ENCODE measurements around the gene OR2T10. TPM values are rescaled to one million over a fixed set of nuclear protein-coding genes. Genes with fewer than 3 reads are reported as not detected.
"Not testable (repeated sequence)": the region's sequence is repeated elsewhere in the genome, so short reads cannot be mapped to it uniquely, and the experiment has no call there.

Gene OR2T10, protein sequence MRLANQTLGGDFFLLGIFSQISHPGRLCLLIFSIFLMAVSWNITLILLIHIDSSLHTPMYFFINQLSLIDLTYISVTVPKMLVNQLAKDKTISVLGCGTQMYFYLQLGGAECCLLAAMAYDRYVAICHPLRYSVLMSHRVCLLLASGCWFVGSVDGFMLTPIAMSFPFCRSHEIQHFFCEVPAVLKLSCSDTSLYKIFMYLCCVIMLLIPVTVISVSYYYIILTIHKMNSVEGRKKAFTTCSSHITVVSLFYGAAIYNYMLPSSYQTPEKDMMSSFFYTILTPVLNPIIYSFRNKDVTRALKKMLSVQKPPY
- not detected in 2 replicates for total RNA-seq (2014; rRNA removed)
- polyA plus RNA-seq (2012) = not detected

- no peak for DNase-seq (ENCODE audit: low read depth)
Observed at GRCh38 chr1:248597589-248597988, at the start of gene OR2T10. Gene OR2T10 (minus strand): TSS chr1:248597700. CDS start chr1:248593768, 3,932 bp downstream.

DNA sequence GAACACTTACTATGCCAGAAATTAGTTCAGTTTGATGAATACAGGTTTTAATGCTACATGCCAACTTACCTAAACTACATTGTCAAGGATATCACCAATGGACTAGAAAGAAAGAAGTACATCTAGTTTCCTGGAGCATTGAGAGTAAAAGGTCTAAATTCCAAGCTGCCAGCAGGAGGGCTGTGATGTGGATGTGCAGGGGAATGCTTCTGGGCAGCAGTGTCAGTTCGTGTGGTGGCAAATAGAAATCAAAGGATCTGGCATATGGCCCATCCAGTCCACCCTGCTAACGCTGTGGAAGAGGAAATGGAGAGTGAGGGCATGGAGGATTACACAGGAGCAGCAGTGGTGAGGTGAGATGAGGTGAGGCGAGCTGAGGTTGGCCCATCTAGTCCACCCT lies 47.7 kb upstream of the OR2T10 start, which contains the start of gene OR2T35:
Gene OR2T35, minus strand, starts transcription at position 101 of the 400 bp plus-strand sequence. CDS start 6,020 bp downstream, outside the sequence.
- not testable (repeated sequence) for DNase-seq (ENCODE audit: low read depth)

GRCh38 chr1:248642971-248643651 lies 45.6 kb upstream of the OR2T10 start:
- not testable (repeated sequence) for DNase-seq (ENCODE audit: low read depth)

DNA sequence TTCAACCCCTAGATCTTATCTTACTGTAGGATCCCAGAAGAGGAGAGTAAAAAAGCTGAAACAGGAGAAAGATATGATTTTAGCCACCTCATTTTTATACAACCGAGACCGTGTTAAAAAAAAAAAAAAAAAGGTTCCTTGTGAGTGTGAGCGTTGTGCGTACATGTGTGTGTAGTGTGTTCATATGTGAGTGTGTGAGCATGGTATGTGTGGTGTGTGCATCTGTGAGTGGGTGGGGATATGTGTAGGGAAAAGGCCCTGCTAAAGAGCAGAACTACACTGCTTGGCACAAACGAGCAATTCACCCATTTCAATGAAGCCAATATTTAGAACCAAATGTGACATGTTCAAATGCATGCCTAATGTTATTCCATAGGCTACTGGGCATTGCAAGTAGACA lies 44.1 kb upstream of the OR2T10 start:
- DNase-seq (ENCODE audit: low read depth) = not testable (repeated sequence)

DNA sequence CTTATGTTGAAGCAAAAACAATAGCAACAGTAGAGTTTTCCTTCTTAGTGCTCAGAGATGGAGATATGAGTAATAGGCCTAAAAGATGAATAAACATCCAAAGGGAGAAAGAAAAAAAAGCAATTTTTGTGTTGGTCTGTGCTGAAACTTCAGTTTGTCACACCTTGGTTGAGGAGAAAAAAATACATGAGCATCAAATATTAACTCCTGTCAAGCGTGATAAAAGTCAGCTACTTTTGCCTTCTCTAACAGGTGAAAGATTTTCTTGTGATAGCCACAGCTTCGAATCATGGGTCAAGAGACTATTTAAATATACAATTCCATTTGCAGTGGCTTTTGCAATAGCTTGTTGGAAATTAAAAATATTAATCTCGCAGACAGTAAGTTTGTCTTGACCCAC lies 43.4 kb upstream of the OR2T10 start:
- not testable (repeated sequence) for DNase-seq (ENCODE audit: low read depth)

DNA sequence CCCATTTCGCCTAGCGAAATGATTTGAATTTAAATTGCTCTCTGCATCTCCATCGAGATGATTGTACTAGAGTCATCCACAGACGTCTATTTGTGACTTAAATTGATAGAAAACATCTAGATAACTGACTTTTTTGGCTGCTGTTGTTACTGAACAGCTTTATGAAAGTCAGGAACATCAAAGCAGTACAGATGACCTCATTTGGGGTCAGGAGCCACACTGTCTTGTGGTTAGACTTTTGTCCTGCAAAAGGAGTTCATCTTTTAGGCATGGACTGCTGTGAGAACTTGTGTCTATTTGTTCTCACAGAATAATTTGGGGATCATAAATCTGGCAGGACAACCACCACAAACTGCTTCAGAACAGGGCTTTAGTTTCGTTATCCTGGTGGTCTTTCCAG lies 42.2 kb upstream of the OR2T10 start:
- not testable (repeated sequence) for DNase-seq (ENCODE audit: low read depth)

- DNase-seq (ENCODE audit: low read depth) = not testable (repeated sequence)
Observed at GRCh38 chr1:248636612-248637011, 39.1 kb upstream of the OR2T10 start.

- not testable (repeated sequence) for DNase-seq (ENCODE audit: low read depth)
Observed at GRCh38 chr1:248634991-248635390, 37.5 kb upstream of the OR2T10 start, which contains the start of gene OR2T11. Gene OR2T11 (minus strand): TSS chr1:248635091. CDS start chr1:248627128, 7,963 bp downstream.

DNA sequence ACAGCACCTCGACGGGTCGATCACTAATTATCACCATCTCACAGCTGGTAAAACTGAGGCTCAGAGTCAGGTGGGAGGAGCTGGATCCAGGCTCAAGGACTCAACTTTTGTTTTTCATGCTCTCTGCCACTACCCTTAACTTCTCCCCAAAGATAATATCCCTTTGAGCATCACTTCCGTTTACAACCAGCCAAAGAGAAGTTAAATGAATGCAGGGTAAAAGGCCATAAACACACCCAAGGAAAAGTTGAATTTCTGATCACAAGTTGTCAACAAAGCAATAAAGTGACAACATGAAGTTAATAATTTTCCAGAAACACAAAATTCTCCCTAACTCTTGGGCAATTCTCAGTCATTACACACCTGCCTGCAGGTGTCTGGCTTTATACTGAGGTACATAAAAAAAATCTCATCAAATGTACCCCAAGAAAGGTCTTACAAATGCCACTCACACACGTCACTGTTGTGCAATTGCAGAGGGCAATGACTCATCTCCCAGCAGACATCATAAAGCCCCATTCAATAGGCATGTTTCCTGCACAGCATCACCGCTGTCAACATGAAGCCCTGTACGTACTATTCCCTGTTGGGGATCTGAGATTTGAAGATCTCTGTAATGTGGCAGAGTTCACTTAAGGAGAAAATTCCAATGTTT lies 34.0 kb upstream of the OR2T10 start:
- no peak for DNase-seq (ENCODE audit: low read depth)

GRCh38 chr1:248630551-248630950 lies 33.1 kb upstream of the OR2T10 start:
- DNase-seq (ENCODE audit: low read depth) = no peak

DNA sequence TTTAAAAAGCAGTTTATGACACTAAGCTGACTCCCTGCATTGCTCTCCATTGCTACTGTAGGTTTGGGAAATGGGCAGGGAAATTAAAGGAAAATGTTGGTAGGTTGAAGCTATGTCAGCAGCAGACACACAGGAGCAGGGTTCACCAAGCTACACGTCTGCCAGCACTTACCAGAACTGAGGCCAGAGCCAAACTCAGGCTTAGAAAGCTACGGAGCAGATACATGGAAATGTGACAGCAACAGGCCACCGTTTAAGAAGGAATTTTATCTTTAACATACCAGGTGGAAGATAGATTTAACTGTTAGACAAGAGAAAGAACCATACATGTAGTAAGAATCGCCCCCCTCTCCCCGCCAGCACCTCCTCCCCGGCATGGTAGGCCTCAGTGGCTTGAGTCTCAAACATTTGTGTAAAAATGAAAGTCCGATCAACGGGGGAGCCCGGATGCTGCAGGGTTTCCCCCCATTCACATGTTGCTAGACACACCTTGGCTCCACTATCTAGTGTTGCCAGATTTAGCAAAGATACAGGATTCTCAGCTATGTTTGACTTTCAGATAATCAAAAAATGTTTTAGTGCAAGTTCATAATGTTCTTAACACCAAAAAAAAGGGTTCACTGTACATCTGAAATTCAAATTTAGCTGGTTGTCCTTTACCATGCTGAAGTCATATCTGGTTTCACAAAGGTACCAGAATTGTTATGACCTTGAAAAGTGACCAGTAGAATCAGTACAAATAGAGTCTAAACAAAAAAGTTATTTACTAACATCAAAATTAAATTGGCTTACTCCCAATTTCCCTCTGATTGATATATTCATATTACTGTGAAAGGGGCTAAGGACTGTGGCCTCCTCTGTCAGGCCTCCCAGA lies 30.7 kb upstream of the OR2T10 start:
- no peak for DNase-seq (ENCODE audit: low read depth)

DNA sequence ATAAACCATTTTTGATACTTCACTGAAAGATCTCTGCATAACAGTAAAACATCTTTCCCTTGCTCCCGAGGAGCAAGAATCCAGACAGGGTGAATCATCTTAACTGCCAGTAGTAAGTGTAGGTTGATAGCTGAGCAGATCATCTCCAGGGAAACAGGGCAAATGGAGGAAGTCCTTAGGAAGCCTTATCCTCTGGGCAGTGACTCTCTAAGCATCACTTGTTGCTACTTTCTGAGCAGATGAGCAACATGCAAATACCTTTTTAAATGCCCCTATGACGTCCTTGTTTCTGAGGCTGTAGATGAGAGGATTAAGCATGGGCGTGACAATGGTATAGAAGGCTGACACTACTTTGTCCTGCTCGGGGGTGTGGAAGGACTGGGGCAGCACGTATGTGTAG lies 28.5 kb upstream of the OR2T10 start:
- DNase-seq (ENCODE audit: low read depth) = no peak

DNA sequence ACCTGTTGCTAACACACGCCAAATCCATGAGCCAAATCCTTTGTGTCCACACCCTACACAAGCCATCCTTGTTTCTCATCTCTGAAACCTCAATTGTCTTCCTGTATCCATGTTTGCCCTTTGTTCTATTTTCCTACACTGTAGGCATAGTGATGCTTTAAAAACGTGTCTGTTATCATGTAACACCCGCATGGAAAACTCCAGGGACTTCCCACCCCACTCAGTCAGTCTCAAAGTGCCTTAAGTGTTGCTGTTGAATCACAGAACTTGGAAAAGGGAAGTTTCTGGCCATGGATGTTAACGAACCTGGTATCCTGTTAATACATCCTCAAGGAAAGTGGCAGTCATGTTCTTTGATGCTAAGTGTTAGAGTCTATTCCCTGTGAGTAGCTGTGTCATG lies 27.7 kb upstream of the OR2T10 start:
- DNase-seq (ENCODE audit: low read depth) = no peak

GRCh38 chr1:248622570-248623001 lies 25.1 kb upstream of the OR2T10 start:
- DNase-seq (ENCODE audit: low read depth) = peak; percentile 23

- DNase-seq (ENCODE audit: low read depth) = no peak
Observed at GRCh38 chr1:248621770-248622169, 24.3 kb upstream of the OR2T10 start.

DNA sequence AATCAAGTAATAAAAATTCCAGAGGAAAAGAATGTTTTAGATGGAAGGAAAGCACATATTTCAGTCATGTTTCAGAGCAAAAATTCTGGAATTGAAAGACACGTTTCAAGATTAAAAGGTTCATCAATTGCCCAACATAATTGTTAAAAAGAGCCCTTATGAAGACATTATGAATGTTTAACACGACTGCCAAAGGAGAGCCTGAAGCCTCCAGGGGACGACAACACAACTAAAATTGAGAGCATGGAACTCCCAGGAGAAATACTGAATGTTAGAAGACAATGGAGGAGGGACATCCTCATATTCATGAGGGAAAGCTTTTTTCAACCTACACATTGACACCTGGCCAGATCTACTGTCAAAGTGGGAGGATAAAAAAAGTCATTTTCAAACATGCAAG lies 21.4 kb upstream of the OR2T10 start:
- peak; percentile 49 for DNase-seq (ENCODE audit: low read depth)

- DNase-seq (ENCODE audit: low read depth) = no peak
Observed at GRCh38 chr1:248618119-248618518, 20.6 kb upstream of the OR2T10 start.

DNA sequence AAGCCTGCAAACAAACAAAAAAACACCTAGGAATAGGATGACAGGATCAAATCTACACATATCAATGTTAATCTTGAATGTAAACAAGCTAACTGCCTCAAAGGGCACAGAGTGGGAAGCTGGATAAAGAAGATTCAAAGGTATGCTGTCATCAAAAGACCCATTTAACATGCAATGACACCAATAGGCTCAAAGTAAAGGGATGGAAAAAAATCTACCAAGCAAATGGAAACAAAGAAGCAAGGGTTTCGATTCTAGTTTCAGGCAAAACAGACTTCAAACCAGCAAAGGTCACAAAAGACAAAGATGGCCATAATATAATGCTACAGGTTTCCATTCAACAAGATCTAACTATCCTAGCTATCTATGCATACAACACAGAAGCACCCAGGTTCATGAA lies 16.2 kb upstream of the OR2T10 start:
- DNase-seq (ENCODE audit: low read depth) = no peak

DNA sequence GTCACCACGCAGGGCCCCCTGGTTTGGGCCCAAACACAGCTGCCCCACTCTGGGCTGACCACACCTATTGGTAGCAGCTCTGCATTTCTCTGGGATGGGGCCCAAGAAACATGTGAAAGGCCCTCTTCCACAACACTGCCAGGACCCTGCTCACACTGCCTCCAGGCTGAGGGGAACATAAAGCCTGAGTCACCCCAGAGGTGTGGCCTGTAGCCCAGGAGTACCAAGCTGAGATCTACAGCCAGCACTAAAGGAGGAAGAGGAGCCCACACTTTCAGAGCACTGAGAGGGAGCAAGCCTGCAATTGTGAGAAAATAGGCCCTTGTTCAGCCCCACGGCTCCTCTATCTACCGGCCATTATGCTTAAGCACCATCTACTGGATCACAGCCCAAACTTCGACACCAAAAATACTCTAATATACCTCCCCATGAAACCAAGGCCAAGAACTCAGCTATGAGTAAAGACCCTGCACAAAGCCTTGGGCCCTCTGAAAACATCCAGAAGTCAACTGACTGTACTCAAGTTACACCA lies 14.4 kb upstream of the OR2T10 start:
- no peak for DNase-seq (ENCODE audit: low read depth)

GRCh38 chr1:248610301-248610700 lies 12.8 kb upstream of the OR2T10 start:
- DNase-seq (ENCODE audit: low read depth) = no peak

DNA sequence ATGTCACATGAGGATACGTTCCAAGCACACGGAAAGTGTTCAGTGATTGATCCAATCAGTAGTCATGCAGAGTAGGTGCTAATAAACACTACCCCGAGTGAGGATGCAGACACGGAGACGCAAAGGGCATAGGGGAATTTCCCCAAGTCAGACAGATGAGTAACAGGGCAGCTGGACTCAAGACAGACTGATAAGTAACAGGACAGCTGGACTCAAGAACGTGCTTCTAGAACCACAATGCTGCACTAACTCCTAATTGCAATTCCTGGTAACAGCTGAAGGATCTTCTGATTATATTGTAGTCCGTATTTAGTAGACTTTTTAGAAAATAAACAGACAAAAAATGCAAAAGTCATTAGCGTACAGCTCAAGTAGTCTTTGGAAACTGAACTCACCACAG lies 1.9 kb upstream of the OR2T10 start:
- DNase-seq (ENCODE audit: low read depth) = peak; percentile 55
